ENCODE measurements around the gene GULP1.

GULP1 gene

DNA sequence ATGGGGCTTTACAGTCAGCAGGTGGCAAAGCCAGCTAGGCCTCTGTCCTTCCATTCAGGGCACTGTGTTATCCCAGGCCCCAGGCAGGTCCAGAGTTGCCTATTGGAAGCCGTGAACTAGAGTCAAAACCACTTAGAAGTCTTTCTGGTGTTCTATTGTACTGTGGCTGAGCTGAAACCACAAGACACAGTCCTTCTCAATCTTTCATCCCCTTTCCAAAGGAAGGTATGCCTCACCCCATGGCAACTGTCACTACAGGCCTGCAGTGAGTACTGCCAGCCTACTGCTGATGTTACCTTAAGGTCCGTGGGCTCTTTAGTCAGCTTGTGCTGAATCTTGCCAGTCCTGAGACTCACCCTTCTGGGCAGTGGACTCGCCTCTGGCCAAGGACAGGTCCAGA lies 181.6 kb downstream of the GULP1 start:
- DNase-seq (ENCODE audit: low read depth) = no peak

DNA sequence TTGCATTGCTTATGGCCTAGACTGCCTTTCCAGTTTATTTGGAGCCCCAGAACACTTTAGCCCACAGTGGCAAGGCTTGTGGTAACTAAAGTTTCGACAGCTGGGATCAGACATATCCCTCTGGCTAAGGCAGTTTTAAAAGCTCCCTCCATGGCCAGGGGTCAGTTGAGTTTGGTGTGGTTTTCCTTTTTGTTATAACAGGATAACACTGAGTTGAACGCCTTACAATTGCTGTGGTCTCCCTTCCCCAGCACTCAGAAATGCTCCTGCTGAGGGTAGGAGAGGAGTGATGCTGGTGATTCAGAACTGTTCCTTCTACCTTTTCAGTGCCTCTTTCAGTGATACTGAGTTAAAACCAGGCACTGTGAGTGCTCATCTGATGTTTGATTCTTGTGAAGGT lies 182.6 kb downstream of the GULP1 start:
- no peak for DNase-seq (ENCODE audit: low read depth)

DNA sequence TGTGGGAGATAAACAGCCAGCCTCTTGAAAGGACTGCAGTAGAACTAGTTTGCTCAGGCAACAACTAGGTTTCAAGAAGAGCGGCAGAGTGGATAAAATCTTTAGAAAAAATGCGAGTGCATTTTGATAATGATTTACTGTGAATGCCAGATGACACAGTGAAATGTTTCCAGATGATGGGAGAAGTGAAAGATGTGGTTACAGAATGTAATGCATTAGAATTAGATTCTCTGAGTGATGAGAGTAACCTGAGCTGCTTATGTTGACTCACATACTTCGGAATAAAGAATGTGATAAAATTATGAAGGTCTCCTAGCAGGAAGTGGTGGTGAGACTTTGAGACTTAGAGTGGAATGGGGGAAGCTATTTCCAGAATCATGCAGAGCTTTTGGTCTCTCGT lies 184.3 kb downstream of the GULP1 start:
- no peak for DNase-seq (ENCODE audit: low read depth)

DNA sequence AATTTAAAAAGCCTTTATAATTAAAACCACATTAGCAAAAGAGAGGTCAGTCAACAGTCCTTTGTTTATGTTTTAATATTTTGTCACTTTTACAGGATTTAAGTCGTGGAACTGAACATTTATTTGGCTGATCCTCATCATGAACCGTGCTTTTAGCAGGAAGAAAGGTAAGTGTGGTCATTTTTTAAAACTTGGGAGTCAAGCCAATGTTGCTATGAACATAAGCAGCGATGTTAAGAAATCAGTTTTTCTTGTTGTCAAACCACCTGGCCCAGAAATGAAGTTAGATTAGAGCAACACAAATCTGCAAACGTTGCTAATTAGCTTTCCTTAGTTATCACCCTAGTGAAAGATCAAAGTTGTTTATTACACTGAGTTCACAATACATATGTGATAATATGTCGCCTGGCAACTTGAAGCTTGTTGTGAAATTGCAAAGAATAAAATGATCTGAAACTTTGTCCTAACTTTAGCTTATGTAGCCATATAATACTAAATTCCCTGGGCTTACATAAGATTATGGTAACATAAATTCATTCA lies 186.0 kb downstream of the GULP1 start:
- no peak for DNase-seq (ENCODE audit: low read depth)

DNA sequence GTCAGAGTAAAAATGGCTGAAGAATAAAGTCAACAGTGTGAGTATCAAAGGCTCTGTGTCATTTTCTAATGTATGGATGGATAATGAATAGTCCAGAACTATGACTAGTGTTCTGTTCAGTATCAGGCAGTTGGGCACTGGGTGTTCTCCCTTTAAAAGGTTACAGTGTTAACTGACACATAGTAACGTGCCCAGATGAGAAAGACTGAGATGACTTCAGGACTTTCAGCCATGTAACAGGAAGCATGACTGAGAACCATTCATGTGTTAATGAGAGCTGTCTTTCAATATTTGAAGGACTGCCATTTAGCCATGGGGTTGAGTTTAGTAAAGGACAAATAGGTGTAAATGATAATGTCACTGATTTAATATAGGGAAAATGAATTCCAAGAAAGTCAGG lies 187.1 kb downstream of the GULP1 start:
- no peak for DNase-seq (ENCODE audit: low read depth)

DNA sequence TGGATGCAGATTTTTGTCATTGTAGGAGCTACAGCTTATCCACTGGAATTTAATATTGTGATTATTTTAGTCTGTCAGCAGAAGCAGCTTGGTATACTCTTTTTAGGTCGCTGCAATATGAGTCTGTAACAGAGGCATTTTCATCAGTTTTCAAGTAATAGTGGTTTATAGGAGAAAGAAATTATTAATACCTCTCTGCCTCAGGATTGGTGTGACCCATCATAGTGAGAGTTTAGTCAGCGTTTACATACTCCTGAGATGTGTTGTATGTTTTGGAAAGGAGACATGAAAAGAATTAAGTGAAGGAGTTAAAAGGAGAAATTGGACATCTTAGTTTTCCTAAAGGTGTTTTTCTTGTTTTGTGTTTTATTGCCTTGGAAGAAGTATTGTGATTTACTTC lies 189.8 kb downstream of the GULP1 start:
- no peak for DNase-seq (ENCODE audit: low read depth)

DNA sequence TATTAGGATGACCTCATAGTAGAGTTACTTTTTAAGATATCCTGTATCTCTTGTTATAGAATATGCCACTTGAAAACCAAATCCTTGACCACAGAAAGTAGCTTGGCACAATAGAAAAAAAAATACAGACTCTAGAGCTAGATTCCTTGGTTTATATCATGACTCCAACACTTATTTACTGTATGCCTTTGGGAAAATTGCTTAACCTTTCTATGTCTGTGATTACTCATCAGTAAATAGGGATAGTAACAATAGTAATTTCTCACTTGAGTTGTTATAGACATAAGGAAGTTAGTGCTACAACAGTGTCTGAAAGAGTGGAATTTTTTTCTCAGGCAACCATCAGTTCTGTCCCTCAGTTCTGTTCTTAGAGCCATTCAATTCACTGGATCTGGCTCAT lies 193.8 kb downstream of the GULP1 start:
- no peak for DNase-seq (ENCODE audit: low read depth)

DNA sequence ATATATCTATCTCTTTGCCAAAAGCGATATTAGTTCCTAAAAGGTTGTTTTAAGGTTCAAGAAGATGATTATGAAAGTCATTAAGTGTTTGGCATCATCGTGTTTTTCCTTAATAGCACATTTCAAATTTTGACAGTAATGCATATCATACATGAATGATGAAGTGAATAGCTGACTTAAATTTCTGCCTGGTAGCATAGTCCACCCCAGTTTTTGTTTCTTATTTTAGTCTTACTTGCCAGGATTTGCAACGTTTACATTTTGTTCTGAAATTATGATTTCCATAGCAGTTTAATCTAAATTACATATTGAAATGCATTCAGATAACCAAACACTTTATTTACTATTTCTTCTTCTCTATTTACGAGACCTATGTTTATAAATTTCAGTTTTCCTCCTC lies 201.1 kb downstream of the GULP1 start:
- no peak for DNase-seq (ENCODE audit: low read depth)

DNA sequence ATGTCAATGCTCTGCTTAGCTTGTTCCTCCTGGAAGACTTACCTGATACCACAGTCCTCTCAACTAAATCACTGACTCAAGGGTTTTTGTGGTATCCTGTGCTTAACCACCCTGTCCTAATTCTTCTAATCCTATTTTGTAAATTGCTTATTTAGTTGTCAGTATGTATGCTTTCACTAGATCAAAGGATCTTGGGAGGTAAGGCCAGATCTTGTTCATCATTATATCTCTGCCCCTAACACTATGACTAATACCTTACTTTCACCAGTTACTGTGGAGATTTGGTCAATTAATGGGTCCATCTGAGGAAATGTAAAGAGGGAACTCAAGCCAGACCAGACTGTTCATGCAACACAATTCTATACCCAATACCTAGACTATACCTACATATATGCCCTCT lies 203.2 kb downstream of the GULP1 start:
- no peak for DNase-seq (ENCODE audit: low read depth)

DNA sequence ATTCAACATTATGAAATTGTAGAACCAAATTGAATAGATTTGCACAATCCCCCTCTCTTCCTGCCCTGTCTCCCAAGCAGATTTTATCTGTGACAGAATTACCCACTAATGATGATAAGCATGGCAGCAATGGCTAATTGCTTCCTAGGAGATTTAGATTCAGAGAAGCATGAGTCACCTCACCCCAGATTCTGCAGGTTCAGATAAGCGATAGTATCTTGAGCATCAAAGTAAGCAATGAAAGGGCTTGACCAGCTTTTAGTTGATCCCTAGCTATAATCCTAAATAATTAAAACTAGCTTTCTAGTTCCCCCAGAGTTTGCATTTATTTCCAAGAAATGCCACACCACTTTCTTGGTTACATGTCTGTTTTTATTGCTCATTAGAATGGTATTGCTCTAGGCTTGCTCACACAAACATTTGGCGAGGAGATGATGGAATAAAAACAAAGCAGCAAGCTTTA lies 204.3 kb downstream of the GULP1 start:
- DNase-seq (ENCODE audit: low read depth) = no peak

DNA sequence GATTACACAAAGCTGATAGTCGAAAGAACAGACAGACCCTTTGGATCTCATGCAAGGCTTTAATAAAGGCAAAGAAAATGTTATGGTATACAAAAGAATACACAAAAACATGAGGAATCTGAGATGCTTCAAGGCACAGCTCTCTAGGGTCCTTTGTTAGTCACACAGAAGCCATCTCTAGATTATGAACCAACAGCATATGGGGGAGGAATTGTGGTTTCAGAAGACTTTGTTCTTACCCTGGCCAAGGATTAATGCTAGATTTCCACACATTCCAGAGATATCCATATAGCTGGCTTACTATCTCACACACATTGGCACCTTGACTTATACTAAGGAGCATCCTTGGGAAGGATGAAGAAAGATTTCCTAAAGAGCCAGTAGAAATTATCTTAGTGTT lies 206.1 kb downstream of the GULP1 start:
- no peak for DNase-seq (ENCODE audit: low read depth)

DNA sequence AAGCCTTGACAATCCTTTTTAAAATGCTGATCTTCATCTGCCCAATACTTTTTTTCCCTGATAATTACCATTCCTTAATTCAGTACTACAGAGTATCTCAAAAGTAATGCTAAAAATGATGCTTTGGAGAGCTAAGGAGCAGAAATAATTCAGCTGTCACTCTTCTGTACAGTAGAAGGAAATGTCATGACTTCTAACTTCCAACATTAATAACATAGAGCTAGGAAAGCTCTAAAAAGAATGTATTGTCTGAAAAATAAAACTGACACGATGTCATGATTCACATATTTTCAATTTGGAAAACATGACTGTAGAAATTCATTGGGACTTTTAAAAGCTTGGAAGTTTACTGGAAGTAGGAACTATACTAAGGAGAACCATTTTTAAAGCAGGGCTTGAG lies 212.3 kb downstream of the GULP1 start:
- no peak for DNase-seq (ENCODE audit: low read depth)

DNA sequence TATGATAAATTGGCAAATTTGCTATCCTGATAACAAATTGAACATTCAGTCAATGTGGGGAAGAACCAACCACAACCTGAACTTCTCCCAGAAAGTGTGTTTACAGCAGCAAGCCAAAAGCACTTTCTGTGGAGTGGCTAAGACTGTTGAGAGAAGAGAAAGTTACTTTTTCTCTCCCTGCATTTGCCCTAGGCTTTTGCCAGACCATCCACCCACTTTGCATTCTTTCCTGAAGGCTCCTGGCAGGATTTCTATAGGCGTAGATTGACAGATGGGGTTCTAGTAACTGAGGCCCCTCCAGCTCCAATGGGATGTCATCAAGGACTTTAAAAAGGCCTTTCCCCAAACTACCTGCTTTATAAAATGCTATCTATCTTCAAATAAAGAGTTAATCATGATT lies 215.2 kb downstream of the GULP1 start:
- DNase-seq (ENCODE audit: low read depth) = no peak

DNA sequence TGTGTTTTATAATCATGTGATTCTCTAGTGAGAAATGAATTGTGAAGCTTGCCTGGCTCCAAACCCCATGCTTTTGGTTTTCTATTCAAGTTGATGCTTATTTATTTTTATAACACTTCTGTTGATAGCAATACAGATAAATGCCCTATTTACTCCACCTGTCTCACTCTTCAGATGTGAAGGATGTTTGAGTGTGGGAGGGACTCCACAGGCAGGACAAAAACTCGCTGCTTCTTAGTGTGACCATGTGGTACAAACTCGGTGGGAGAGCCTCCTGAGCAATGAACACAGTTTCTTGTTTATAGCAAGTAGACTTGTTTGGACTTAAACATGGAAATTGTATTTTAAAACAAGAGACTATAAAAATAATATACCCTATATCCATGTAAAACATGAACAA lies 219.7 kb downstream of the GULP1 start:
- DNase-seq (ENCODE audit: low read depth) = no peak

DNA sequence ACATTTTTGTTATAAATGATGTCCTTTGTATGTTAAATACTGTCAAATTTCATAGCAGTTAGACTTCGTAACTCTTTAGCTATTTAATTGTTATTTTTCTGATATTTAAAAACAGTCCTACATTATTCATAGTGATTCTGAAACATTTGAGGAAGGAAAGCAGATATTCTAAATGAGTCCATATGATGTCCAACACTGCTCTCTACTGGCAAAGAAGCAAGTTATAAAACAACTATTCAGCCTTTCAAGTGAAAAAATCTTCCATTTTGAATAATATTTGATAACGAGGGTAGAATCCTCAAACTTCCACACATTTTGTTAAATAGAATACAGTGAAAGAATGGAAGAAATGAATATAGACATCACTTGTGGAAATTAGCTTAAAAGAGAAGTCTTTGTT lies 220.8 kb downstream of the GULP1 start:
- no peak for DNase-seq (ENCODE audit: low read depth)

DNA sequence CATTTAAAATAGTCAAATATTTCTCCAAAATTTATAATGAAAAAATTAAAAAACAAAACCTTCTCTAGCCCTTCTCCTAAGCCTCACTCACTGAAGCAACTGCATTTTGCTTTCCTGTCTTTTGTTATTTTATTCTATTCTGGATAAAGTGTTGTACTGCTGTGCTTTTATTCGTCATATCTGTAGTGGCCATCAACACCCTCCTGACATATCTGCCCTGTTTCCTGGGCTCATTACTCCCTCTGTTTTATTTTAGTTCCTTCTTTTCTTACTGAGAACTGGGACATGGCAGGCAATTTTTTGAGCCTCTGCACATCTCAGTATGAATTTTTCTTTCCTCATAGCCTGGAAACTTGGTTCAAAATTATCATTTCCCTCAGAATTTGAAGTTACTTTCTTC lies 224.2 kb downstream of the GULP1 start:
- no peak for DNase-seq (ENCODE audit: low read depth)

DNA sequence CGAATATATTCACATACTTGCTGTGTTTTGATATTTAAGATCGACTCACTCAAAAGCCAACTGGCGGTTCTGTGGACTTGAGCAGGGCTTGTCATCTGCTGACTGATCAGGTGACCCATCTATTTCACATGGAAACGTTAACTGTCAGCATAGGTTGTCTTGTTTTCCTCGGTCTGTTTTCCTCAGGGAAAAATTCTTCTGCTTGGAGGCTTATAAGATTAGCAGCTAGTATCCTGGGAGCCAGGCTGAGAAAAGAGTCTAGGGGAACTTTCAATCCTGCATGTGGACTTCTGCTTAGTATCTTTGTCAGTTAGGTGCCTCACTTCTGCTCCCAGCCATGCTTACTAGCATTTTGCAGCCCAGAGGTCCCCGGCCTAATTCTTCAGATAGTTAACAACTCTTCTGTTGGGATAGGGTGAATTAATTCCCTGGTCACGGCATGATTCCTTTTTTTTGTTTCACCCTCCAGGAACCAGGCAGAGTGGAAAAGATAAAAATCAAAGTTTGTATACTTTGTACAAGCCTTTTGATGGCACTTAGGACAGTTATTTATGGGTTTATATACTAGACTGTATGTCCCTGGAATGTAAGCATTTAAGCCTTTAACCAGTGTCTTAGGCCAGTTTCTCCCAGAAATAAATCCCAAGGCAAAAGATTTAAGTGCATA lies 226.0 kb downstream of the GULP1 start:
- no peak for DNase-seq (ENCODE audit: low read depth)

DNA sequence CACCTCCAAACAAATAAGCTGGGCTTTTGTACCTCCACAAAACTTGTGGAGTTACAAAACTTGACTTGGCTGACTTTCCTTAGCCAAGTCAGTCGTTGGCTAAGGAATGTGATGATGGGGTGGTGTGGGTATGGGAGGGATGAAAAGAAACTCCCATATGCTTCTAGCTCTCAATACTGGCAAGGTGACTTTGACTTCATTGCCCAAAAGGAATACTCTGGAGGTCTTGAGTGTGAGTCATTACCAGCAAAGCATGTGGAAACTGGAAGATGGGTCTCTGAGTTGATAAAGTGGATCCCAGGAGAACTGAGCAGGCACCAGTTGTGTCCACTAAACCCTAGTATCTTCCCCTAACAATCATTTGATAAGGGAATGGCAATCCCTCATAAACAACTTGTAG lies 226.7 kb downstream of the GULP1 start:
- DNase-seq (ENCODE audit: low read depth) = no peak

DNA sequence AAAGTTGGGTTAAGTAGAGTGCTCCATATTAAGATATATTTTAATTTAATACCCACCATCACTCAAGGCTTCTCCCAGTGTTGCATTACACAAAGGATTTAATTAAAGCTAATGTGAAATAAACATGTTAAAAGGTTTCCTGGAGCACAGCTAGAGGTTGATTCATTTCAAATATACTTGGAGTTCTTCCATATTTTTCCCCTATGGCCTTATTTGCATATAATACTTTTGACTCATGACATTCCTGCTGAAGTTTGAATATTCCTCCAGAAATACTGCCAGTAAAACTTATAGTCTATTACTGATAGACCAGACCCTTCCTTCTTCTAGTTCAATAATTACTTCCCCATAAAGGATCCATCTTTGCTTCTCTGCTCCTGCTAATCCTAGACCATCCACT lies 227.5 kb downstream of the GULP1 start:
- DNase-seq (ENCODE audit: low read depth) = no peak

DNA sequence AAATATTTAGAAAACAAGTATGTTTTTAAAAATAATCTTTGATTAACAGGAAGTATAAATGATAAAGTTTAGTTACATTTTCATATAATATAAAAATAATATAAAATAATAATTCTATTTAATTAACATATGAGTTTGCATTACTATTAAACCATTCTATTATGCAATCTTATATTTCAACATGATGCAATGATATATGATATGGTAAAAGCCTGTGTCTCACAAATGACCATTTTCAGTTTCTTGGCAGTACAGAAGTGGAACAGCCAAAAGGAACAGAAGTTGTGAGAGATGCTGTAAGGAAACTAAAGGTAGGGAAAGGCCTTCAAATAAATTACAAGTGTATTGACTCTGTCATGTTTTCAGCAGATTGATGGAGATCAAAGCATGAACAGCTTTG lies 230.8 kb downstream of the GULP1 start:
- DNase-seq (ENCODE audit: low read depth) = no peak

DNA sequence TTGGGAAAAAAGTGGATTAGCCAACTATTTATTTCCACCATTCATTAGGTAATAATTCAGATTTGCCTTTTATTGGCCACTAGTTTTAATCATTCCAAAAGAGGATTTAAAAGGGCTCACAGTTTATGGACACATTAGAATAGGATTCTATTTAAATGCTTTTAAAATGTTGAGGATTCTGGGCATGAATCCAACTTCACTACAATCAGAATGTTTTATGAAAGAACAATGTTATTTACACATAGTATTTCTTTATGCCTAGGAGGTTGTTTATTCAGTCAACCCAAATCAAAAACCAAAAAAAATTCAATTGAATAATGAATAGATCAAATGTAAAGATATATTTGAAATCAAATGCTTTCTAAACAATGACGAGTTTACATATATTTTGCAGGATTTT lies 232.2 kb downstream of the GULP1 start:
- DNase-seq (ENCODE audit: low read depth) = no peak

DNA sequence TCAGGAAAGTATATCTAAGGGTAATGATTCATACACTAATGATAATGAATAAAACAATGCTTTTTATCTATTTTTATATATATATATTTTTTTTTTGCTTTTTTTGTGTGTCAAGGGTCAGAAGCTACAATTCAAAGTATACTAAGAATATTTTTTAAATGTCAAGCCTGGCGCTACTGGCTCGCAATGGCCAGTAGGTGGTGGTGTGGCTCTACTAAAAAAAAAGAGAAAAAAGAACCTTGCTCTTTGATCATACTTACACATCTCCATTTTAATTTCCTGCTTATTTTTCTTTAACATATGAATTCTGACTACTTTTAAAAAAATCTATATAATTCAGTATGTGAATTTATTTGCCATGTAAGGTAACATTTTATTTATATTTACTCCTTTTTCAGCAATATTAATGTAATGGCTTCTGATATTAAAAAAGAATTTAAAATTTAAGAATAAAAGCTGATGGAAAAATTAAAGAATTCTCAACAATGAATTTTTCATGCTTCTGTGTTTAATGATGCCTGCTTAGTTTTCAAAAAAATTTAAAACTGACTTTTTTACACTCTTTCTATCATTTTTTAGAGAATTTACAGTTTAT lies 232.9 kb downstream of the GULP1 start:
- no peak for DNase-seq (ENCODE audit: low read depth)

DNA sequence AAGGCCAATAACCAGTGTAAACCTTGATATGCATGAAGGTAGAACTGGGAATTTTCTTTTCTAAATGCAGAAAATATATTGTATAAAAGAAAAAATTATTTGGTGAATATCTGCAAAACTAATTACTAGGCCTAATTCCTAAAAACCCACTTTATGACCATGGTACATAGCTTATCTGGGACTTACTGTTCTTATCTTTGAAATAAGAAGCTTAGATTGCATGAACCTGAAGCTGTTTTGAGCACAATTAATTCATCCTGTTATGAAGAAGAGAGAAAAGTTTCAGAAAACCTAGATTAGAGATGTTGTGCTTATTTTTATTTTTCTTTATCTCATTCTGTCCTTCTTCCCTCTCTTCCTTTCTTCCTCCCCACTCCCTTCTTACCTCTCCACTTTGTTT lies 235.0 kb downstream of the GULP1 start:
- no peak for DNase-seq (ENCODE audit: low read depth)

DNA sequence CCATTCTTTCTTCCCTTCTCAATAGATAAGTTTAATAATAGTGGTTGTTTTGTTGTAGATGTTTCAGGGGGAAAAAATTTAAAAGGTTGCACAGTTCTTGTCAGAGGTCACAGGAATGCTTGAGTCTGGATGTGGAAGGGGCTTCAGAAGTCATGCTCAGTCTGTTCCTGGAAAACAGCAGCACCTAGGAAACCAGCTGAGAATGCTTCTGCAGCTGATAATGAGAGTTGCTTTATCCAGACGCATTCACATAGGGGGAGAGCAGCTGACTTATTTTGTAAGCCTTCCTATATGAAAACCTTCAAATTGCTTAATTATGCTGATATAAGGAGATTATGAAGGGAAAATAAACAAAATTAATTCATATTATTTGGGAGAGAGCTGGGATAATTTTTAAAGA lies 235.5 kb downstream of the GULP1 start:
- no peak for DNase-seq (ENCODE audit: low read depth)
